ENCODE data around the gene AFF3. TPM values are rescaled to one million over a fixed set of nuclear protein-coding genes. Genes with fewer than 3 reads are reported as not detected.

Gene AFF3
- total and polyA plus RNA-seq, 2 of the 4 experiments (the other 2 are of a cell fraction), result 12.9 to 14.3 TPM

- H2AK5ac ChIP-seq (ENCODE audit: low read depth, low read length), result no peak overlapping the region
- in situ Hi-C loops (cut with MboI; ENCODE audit: low sequenced_read_pairs) (no loop called here), dilution Hi-C loops (cut with HindIII; ENCODE audit: low sequenced_read_pairs, unreplicated experiment) (no loop called here), intact Hi-C loops (cut with micrococcal nuclease) (no loop called here)
- H3K79me1 ChIP-seq (ENCODE audit: low read depth in 1 of 2, low read length in 2 of 2), result no peaks in the 10 kb centered on the region
- no peak for TF ChIP-seq SMC3 (IDR thresholded peaks at IDR 0.05; ENCODE audit: low read depth, low read length)
- TF ChIP-seq CHD1 (IDR thresholded peaks at IDR 0.05; ENCODE audit: low read depth, low read length), result no peak
- TF ChIP-seq MAZ (IDR thresholded peaks at IDR 0.05; ENCODE audit: borderline replicate concordance, low read depth, low read length), result no peak
- no peak for TF ChIP-seq NFE2L2 (IDR thresholded peaks at IDR 0.05; ENCODE audit: low read depth, low read length)
- no peak for TF ChIP-seq CEBPB (IDR thresholded peaks at IDR 0.05; ENCODE audit: low read depth, low read length)
- no peak for TF ChIP-seq RCOR1 (IDR thresholded peaks at IDR 0.05; ENCODE audit: insufficient replicate concordance, low read length)
- no peak for TF ChIP-seq POLR2A (IDR thresholded peaks at IDR 0.05; ENCODE audit: low read depth, low read length)
- TF ChIP-seq USF2 (IDR thresholded peaks at IDR 0.05; ENCODE audit: low read depth, low read length), result no peak
- no peak for DNase-seq
- peaks cover 4% of the 10 kb centered on the region; the same call in 1 of the 2 replicates for H3K4me1 ChIP-seq (ENCODE audit: control insufficient read depth, insufficient read depth, low read length)
- no peak overlapping the region for H3K27ac ChIP-seq (ENCODE audit: insufficient read depth, low read length)
- no peak overlapping the region for H3K14ac ChIP-seq (replicated peaks; ENCODE audit: low read depth, low read length)
- no peak overlapping the region for H2BK120ac ChIP-seq (ENCODE audit: low read depth, low read length)
- H3K56ac ChIP-seq (ENCODE audit: extremely low read depth, insufficient read depth, low read length), result no peak overlapping the region
- no peaks in the 10 kb centered on the region; the same call in 1 of the 2 replicates for H4K20me1 ChIP-seq (ENCODE audit: insufficient read depth, low read length)
- ChIA-PET CTCF (no interaction called here), POLR2A (ENCODE audit: unreplicated experiment) (no interaction called here)
- ATAC-seq (ENCODE audit: low read depth), result no peak
- no TSS peak for BruUV-seq (replicated peaks)
- no peak overlapping the region for H2BK15ac ChIP-seq (ENCODE audit: low read depth, low read length)
- no peak overlapping the region for H2BK20ac ChIP-seq (ENCODE audit: low read depth, low read length)
- WGBS, 2 experiments (ENCODE audit: extremely low coverage in 2 of 2, insufficient read length in 1 of 2), result no CpG with 5 or more reads among the region's 7 CpGs
- H3K23ac ChIP-seq (ENCODE audit: low read depth, low read length), result no peak overlapping the region
- H4K91ac ChIP-seq (ENCODE audit: insufficient read depth, low read depth, low read length), result no peak overlapping the region
- peaks cover 8% of the 10 kb centered on the region; the same call in 1 of the 2 replicates for H3K9me1 ChIP-seq (ENCODE audit: insufficient read depth, low read length)
- no peak overlapping the region for H3K4me2 ChIP-seq (ENCODE audit: low read depth, low read length)
- peaks cover 3% of the 10 kb centered on the region; the same call in 1 of the 2 replicates for H3K36me3 ChIP-seq (ENCODE audit: control insufficient read depth, insufficient read depth, low read length)
- H3K4ac ChIP-seq (ENCODE audit: low read depth, low read length), result no peak overlapping the region
- no peak overlapping the region for H3K9ac ChIP-seq (ENCODE audit: low read depth, low read length)
- no peak overlapping the region for H4K8ac ChIP-seq (ENCODE audit: low read depth in 2 of 2, low read length in 2 of 2)
- H3K27me3 ChIP-seq (ENCODE audit: control insufficient read depth, insufficient read depth, low read length), result no peaks in the 10 kb centered on the region
- no peak overlapping the region for H2BK5ac ChIP-seq (ENCODE audit: low read depth, low read length, poor library complexity, severe bottlenecking)
- H3K18ac ChIP-seq (ENCODE audit: low read depth, low read length), result no peak overlapping the region
- peak overlapping the region; percentile 13 for H2AFZ ChIP-seq (replicated peaks; ENCODE audit: low read length, poor library complexity)
- no peak overlapping the region for H4K5ac ChIP-seq (ENCODE audit: low read depth, low read length)
- H3K9me3 ChIP-seq (ENCODE audit: control insufficient read depth, insufficient read depth, low read length), result peaks cover 3% of the 10 kb centered on the region; the same call in 1 of the 2 replicates
- no peak overlapping the region for H2AK9ac ChIP-seq (replicated peaks; ENCODE audit: low read depth, low read length, poor library complexity)
- H3K4me3 ChIP-seq (ENCODE audit: insufficient read depth, low read depth, low read length), result no peak overlapping the region
Observed at GRCh38 chr2:99637159-99637697, 505.2 kb downstream of the AFF3 start.

All from IMR-90 (cell line).